HG03135 (cell line): ENCODE measurements around the gene ZBTB7C.

Experiments
- ATAC-seq: cut with Tn5 transposase; IDR thresholded peaks from one replicate; pipeline ENCODE4 v1.9.1; 2021; ENCODE audit warnings: mild to moderate bottlenecking, moderate library complexity; ENCODE audit not compliant: unreplicated experiment

ZBTB7C gene

DNA sequence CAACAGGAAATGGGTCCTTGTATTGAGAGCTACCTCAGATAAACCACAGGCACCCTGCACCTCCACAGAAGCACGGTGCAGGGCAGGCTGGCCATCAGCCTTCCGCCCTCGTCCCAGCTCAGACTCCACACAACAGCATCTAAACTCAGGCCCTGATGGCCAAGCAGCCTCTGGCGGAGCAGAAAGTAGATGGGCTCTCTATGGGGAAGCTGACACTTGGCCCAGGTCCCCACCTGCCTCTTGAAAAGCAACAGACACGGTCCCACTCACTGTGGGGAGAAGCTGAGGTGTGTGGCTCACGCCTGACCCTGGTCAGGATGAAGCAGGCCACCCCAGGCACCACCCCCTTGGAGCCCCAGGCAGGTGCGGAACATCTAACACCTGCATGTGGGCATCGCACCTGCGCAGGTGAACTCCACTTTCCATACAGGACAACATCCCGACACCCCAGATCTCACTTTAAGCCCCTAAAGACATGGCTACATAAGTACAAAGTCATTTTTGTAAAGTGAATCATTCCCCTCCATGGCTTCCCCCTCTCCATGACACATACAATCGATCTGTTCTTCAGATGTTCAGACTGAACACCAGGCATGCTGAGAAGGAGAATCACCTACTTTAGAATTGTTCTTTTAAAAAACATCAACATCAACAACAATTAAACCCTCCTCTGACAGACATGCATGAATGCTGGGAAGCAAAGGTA, 208.4 kb downstream of the ZBTB7C start:
- no peak for ATAC-seq

DNA sequence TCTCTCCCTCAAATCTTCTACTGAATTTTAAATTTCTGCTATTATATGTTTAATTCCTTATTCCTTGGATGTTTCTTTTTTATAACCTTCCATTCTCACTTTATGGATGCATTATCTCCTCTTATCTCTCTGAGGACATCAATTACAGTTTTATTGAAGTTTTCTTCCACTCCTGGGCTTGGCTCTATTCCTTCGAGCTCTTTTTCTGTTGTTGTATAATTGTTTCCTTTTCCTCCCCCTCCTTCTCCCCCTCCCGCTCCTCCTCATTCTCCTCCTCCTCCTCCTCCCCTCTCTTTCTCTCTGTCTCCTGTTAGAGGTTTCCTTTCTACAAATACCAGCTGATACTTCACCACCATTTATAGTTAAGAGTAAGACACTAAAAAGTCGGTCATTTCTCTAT, 209.8 kb downstream of the ZBTB7C start:
- no peak for ATAC-seq

DNA sequence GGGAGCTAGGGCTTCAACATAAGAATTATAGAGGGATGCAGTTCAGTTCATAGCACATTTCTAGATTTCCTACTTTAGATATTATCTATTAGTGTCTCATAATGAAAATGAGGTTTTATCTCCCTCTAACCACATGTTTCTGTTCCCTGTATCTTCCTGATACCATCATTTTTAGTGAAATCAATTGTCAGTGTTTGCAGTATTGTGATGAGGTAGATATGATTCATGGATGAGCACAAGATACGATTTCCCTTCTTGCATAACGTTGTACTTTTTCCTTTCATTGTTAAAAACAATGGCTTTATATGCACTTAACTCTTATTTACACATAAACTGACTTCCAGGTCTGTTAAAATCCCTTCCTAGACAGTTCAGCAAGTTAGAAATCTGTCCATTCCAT, 211.4 kb downstream of the ZBTB7C start:
- ATAC-seq, result no peak

DNA sequence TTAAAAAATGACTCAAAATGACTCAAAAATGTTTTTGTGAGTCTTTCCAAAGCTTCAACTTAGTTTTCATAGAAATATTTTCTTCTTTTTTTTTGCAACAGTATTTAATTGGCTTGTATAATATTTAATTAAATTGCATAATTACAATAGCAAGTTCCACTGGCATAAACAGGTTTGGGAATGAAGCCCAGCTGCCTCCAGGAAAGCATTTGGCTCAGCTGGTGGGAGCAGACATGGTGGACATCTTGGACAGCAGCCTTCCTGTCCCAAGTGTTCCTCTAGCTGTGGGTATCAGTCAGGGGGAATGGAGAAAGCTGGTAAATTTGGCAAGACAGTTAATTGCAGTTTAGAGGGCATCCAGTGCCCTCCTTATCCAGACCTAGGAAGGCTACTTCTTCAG, 213.4 kb downstream of the ZBTB7C start:
- ATAC-seq, result no peak

DNA sequence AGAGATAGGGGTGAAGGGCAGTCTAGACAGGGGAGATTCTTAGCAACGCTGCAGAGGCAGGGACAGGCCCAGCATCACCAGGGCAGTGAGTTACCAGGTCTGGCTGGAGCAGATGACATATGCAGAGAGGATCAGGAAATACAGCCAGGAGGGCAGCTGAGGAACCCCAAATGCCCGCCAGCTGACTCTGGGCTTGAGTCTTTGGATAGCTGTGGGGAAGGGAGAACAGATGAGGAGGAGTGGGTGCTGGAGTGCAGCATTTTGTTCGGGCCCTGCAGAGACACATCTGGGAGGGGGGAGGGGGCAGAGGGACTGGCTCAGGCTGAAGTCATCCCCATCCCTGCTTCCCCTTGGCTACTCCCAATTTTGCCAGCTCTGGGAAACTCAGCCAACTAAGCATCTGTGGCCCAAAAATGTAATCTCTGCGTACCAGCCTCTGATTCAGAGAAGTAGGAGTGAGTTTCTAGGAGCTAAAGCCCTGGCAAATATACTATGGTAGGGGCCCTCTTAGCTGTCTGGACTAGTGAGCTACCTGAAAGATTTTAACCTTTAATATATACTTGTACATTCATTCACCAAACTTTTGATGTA, 214.5 kb downstream of the ZBTB7C start:
- ATAC-seq, result no peak

DNA sequence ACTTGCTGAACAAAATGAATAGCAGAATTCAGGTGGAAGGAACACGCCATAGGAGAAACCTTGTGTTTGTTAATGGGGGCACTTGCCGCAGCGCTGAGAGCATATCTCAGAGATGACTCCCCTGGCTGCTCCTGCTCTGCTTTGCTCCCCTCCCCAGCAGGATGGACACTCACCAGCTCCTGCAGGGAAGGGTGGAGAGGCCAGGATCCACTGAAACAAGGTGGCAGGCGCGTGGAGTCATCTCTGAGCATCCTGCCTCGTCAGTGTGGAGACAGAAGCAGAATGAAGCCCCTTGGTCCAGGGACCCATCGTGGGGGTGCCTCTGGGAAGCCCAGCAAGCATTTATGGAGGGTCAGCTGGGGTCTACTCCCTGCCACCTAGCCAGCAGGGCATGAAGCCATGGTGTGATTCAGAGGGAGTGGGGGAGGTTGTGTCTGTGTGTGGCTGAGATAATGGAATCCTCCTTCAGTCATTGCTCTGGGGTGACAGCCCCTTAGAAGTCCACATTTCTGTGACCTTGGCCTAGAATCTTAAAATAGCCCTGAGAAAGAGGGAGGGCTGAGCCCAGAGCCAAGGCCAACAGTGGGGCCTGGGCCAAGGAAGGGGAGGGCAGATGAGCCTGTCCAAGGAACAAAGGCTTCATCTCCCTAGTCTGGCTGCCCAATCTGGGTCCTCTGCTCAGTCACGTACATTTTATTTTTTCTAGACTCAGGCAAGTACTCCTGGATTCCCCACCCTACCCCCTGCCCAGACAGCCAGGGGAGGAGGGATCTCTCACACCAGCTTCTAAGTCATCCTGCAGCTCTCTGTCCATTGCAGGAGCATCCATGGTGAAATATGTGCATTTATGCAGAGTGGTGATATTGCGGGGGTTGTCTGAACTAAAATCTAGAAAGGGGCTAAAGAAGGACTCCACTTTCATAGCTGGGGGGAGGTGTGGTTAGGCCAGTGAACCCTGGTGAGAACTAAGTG, 215.4 kb downstream of the ZBTB7C start:
- ATAC-seq, result no peak

DNA sequence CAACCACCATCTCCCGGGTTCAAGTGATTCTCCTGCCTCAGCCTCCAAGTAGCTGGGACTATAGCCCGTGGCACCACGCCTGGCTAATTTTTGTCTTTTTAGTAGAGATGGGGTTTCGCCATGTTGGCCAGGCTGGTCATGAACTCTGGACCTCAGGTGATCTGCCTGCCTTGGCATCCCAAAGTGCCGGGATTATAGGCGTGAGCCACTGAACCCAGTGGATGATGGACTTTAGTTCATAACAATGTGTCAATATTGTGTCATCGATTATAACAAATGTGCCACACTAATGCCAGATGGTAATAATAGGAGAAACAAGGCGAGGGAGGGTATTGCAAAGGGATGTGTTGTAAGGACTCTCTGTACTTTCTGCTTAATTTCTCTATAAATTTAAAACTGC, 216.6 kb downstream of the ZBTB7C start:
- ATAC-seq, result no peak

DNA sequence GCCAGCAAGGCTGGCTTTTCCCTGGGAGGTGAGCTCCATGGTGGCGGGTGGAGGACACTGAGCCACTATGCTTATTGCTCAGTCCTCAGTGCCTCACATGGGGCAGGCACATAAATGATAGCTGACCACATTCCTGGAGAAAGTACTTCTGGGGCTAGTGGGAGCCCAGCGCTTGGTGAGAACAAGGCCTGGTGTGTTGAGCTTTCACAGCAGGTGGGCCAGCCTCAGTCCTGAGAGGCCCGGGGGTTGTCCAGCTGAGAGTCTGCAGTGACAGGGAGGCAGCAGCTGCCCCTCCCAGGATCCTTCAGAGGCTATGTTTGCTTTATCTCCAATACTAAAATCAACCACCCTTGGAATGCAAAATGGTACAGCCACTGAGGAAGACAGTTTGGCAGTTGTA, 217.7 kb downstream of the ZBTB7C start:
- no peak for ATAC-seq

DNA sequence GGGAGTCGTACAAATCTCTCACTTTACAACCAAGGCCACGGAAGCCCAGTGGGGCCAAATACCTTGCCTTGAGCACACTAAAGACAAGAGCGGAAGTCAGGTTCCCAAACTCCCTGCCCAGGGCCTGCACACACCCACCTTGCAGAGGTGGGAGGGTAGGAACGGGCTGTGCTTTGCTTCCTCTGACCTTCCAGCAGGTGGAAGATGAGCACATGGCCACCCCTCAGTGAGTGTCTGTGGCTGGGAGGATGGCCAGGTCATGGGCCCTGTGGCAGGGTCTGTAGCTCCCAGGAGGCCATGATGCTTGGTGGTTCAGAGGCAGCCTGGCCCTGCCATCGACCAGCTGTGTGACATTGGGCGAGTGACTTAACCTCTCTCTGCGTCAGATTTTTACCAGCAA, 218.2 kb downstream of the ZBTB7C start:
- ATAC-seq, result no peak

DNA sequence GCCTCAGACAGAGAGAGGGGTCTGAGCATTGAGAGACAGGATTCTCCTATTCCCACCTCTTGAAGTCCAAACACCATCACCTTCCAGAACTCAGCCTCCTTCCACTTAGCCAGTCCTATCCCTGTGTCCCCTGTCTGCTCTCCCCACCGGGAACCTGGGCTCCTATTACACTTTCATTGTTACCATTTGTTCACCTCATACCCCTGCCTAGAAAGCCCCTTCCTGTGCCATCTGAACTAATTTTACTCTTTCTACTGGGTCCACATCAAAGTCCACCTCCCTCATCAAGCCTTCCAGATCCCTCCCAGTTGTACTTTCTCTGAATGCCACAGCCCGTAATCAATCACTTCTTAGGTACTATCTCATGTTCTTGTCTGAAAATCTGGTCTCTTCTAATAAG, 220.6 kb downstream of the ZBTB7C start:
- no peak for ATAC-seq

DNA sequence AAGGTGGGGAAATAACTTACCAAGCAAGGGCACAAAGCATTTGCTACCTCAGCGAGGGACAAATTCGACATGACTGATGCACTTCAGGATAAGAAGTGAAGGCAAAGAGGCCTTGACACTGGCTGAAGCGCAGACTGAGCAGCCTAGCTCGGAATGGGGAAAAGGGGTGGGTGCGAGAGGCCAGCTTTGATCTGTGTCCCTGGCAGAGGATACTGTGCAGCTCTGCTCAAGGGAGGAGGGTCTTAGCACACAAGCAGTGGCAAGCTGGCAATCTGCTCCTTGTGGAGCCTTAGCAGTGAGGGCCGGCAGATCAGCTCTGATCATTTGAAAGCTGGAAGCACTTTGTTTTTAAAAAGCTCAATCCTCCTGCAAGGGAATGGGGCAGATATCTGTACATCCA, 222.3 kb downstream of the ZBTB7C start:
- no peak for ATAC-seq

DNA sequence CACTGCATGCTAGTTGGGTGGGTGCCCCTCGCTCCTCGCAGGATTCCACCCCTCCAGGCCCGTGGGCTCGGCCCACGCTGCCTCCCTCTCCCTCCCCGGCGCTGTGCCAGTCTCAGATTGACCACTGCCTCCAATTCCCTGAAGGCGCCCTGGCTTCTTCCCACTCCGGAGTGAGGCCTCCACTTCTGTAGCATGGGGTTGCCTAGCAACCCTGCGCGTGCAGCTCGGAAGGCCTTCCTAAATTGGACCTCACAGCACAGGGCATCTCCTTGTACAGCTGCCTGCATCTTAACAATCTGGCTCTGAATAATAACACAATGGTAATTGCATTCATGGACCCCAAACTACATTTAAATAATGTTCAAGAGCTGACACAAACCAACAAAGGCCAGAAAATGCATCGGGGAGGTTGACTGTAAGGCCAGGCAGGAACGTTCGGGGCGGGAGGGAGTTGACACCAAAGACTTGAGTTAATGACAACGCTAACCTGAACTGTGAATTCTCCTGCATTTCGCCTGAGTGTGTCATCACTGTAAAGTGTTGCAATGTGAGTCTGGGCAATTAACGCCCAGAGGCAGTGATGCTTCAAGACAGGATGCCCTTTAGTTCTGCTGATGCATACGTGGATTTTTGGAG, 222.9 kb downstream of the ZBTB7C start:
- ATAC-seq, result no peak

DNA sequence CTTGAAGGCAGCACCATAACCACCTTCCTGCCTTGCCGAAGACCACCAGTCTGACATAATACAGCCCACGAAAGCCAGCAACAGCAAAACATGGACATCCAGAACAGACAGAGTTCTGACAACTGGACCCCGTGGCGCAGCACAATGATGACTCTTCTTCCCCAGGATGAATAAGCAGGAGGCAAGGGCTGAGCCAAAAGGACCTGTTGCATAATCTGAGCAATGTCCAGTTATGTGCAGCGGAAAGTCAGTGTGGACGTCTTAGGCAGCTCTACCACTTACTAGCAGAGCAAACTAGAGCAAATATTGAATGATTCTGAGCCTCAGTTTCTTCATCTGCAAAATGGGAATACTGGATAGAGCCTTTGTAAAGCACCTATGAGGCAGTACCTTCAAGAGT, 225.1 kb downstream of the ZBTB7C start:
- ATAC-seq, result no peak

DNA sequence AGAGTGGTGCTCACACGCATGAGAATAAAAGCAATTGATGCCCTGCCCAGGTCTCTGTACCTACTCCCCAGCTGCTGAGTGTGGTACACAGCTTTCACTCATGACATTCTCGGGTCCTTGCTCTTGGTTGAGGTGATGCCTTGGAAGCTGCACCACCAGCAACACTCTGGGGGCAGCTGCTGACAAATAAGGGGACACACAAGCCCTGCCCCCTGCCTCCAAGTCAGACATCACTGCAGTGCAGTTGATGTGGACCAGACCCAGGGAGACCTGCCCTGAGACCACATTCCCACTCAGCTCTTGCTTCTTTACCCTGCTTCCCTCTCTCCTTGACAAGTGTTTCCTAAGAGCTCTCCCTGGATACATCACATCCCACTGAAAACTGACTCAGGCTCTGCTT, 225.6 kb downstream of the ZBTB7C start:
- no peak for ATAC-seq

DNA sequence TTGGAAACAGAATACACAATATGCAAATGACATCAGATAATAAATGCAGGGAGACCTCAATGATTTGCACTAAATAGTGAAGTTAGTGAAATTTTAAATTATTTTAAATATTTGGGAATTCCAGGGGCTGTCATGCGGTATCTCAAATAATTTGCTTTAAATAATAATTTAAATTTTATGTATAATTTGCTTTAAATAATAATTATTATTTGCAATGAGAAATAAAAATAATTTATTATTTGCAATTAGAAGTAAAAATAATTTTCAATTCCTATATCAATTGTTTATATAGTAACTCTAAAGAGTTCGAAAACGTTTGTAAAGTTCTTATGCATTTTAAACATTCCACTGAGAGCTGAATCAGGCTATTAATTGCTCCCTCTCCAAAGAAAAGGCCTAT, 226.4 kb downstream of the ZBTB7C start:
- ATAC-seq, result no peak

DNA sequence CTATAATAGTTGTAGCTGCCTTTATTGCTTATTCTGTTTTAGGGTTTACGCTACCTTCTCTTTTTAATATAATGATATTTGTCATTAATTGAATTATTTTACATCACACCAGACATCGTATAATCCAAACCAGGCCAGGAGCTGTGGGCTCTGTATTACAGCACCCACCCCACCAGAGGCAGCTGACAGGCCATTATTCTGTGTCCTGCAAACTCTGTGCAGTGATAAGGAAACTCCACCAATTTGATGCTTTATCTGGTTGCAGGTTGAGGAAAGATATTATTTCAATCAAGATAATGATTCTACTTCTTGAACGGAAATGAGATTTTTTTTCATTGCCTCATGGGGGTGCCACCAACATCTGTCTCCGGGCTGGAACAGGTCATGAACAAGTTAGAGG, 227.3 kb downstream of the ZBTB7C start:
- no peak for ATAC-seq

DNA sequence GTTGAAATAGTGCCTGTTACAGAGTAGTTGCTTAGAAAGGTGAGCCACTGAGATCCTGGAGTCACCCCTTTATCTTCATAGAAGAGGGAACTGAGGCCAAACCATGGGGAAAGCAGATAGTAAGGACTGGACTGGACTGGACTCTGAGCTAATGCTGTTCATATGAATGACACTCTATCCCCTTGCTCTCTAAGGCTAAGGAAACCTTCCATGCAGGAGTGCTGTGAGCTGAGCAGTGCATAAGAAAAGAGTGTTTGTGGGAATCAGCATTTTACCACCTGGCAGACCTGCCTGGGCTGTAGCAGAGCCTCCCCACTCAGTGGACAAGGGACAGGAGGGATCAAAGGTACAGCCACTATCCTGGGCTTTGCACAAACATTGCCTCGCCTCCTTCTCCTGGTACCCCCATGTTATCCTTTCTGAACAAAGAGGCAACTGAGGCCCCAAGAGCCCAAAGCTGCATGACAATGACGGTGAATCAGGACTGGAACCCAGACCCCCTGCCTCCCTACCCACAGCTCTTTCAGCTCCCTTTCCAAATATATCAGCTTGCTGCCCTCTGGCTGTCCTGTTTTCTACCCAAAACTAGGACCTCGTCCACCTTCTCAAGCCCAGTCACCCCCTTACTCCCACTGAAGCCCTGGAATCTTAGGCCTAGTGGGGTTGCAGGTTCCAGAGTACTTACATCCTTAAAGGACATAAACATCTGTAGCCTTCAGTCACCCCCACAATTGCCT, 227.9 kb downstream of the ZBTB7C start:
- ATAC-seq, result no peak

DNA sequence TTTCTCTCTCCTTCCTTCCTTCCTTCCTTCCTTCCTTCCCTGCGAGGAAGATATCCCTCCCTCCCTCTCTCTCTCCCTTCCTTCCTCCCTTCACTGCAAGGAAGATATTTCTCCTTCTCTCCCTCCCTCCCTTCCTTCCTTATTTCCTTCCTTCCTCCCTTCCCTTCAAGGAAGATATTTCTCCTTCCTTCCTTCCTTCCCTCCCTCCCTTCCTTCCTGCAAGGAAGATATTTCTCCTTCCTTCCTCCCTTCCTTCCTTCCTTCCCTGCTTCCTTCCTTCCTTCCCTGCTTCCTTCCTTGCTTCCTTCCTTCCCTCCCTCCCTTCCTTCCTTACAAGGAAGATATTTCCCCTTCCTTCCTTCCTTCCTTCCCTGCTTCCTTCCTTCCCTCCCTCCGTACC, 229.5 kb downstream of the ZBTB7C start:
- ATAC-seq, result no peak

DNA sequence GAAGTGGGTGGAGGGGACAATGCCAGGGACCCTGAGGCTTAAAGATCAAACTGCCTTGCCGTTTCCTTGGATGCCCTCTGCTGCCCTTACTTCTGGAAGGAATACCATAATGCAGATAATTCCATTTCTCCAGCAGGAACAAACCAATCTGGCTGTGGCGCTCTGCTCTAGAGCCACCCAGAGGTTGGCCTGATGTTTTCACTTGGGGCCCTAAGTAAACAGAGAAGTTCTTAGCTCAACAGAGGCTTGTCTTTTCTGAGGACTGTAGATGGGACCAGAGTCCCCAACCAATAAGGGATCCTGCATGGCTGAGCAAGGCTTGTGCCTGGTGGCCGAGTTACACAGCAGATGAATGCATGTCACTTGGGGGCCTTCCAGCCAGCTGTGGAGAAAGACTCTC, 230.2 kb downstream of the ZBTB7C start:
- ATAC-seq, result no peak

DNA sequence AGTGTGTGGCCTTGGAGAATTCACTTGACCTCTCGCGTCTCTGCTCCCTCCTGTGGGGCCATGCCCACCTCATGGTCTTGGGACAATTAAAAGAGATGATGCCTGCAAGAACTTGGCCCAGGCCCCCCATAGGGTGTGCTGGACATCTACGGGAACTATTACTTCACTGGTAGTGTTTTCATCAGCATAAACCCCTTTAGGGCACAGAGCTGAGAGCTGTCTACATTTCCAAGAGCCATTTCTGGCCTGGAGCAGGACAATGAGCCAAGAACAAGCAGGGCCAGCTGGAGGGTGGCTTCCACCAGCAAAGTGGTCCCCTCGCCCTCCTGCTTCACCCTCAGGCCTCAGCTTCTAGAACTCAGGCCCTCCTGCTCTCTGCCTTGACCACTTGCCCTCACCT, 232.3 kb downstream of the ZBTB7C start:
- no peak for ATAC-seq

DNA sequence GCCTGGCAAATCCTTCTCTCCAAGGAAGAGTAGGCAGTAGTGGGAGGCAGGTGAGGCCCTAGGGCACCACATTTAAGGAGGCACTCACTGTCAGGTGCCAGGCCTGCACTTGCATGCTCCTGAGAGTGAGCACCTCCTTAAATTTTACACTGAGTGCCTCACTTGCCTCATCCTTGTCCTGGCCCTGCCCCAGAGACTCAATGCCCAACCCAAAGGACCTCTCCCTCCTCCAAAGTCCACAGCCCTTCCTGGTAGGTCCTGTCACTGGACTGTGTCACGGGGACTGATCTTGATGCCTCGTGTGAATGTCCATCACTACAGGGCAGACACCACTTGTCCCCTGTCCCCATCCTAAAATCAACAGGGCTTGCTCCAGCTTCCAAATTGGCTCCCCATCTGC, 235.6 kb downstream of the ZBTB7C start:
- ATAC-seq, result no peak
